ENCODE measurements around the gene FLVCR2. TPM values are rescaled to one million over a fixed set of nuclear protein-coding genes. Genes with fewer than 3 reads are reported as not detected.

FLVCR2 gene
- total RNA-seq, 1 experiment from 2014 or later = 12.4 TPM

DNA sequence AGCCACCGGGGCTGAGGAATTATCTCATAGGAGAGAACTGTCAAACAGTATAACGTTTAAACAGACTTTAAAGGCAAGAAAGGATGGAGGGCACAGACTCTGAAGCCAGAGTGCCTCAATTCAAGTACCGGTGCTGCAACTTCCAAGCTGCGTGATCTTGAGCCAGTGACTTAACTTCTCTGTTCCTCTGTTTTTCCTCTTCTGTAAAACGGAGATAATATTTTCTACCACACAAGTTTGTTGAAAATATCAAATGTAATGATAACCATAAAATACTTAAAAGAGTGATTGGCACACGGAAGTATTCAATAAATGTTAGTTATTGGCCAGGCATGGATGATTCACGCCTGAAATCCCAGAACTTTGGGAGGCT lies 38.0 kb upstream of the FLVCR2 start:
- Histone ChIP-seq H3F3A (ENCODE audit: insufficient read depth, low read depth) (peaks cover 35% of the 10 kb centered on the region), H3K4me3 (no peak overlapping the region), H3K9me2 (ENCODE audit: insufficient read depth) (0 out of 2 replicates have a peak, but pooled peaks cover 5% of the 10 kb centered on the region), H3K79me2 (ENCODE audit: low read depth) (peaks cover 14% of the 10 kb centered on the region), H3K4me1 (replicated peaks; ENCODE audit: insufficient read depth) (peaks cover 36% of the 10 kb centered on the region), H3K36me3 (ENCODE audit: low read depth) (peaks cover 7% of the 10 kb centered on the region; the same call in 1 of the 2 replicates), H3K4me2 (no peak overlapping the region), H3K9me3 (ENCODE audit: insufficient read depth, low read depth) (no peaks in the 10 kb centered on the region), H2AFZ (no peak overlapping the region), H3K27me3 (ENCODE audit: insufficient read depth, low read depth) (no peaks in the 10 kb centered on the region), H3K27ac (no peak overlapping the region), H4K20me1 (ENCODE audit: insufficient read depth) (no peaks in the 10 kb centered on the region)
- POLR2A ChIA-PET (ENCODE audit: unreplicated experiment) = no interaction called here
- no peak for DNase-seq
- TF ChIP-seq CTCF (conservative IDR thresholded peaks at IDR 0.05) (no peak), EZH2 (IDR thresholded peaks at IDR 0.05; ENCODE audit: low read depth) (no peak)
- BruUV-seq (replicated peaks) = no TSS peak
- CTCF ChIA-PET = no interaction called here
- intact Hi-C loops (cut with micrococcal nuclease; ENCODE audit: unreplicated experiment) = no loop called here

DNA sequence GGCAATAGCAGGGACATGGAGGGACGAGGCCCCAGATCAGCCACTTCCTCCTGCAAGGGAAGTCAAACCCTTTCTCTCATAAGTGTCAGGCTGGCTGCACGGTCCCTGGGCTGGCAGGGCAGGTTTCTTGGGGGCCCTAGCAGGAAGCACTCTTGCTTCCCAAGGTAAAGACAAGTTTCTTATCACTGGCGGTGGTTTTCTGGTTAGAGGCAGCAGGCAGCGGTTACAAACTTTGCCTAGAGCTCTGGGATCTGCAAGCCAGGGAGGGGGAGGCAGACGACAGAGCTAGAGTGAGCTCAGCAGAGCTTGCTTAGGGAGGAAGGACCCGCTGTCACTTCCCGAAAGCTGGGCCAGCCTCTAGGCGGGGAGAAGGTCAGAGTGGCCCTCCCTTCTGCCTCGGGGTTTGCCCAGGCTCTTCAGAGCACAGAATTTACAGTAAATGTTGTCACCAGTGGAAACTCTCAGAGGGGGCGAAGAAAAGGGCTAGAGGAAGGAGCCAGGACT lies 35.8 kb upstream of the FLVCR2 start:
- Histone ChIP-seq H3K9me2 (ENCODE audit: insufficient read depth) (no peaks in the 10 kb centered on the region), H3K79me2 (ENCODE audit: low read depth) (peaks cover 7% of the 10 kb centered on the region; the same call in 1 of the 2 replicates), H3F3A (ENCODE audit: insufficient read depth, low read depth) (peaks cover 16% of the 10 kb centered on the region; the same call in 1 of the 2 replicates), H3K27ac (peak overlapping the region; percentile 34; the same call in 1 of the 2 replicates), H3K9me3 (ENCODE audit: insufficient read depth, low read depth) (no peaks in the 10 kb centered on the region), H2AFZ (no peak overlapping the region), H3K4me3 (no peak overlapping the region), H3K36me3 (ENCODE audit: low read depth) (no peaks in the 10 kb centered on the region), H3K27me3 (ENCODE audit: insufficient read depth, low read depth) (no peaks in the 10 kb centered on the region), H4K20me1 (ENCODE audit: insufficient read depth) (no peaks in the 10 kb centered on the region), H3K4me1 (replicated peaks; ENCODE audit: insufficient read depth) (peaks cover 16% of the 10 kb centered on the region), H3K4me2 (0 out of 2 replicates have a peak overlapping the region, but pooled peaks have one; percentile 3)
- TF ChIP-seq CTCF (conservative IDR thresholded peaks at IDR 0.05) (no peak), EZH2 (IDR thresholded peaks at IDR 0.05; ENCODE audit: low read depth) (no peak)
- no TSS peak for BruUV-seq (replicated peaks)
- intact Hi-C loops (cut with micrococcal nuclease; ENCODE audit: unreplicated experiment) = loop anchor here (1.0 to 2.0 kb wide), 4 partner anchors 12 to 30 kb away; no protein-coding TSS in a partner anchor
- ChIA-PET POLR2A (ENCODE audit: unreplicated experiment) (interaction anchor here (0.6 to 1.4 kb wide), 9 partner anchors 10 to 275 kb away, joined by 3 to 11 read pairs (median 4); partner anchors contain the start of gene FOS), CTCF (interaction anchor here (0.8 to 2.4 kb wide), 6 partner anchors 12 to 55 kb away, joined by 3 to 18 read pairs (median 6); no protein-coding TSS in a partner anchor)
- peak; percentile 75 to 93 for DNase-seq

GRCh38 chr14:75543253-75543652 lies 35.2 kb upstream of the FLVCR2 start:
- H3K4me2 ChIP-seq = no peak overlapping the region
- POLR2A ChIA-PET (ENCODE audit: unreplicated experiment) = interaction anchor here (0.7 to 1.4 kb wide), 6 partner anchors 11 to 264 kb away, joined by 4 to 11 read pairs (median 6); partner anchors contain the start of gene FOS
- no peak overlapping the region for H2AFZ ChIP-seq
- H3K36me3 ChIP-seq (ENCODE audit: low read depth) = no peaks in the 10 kb centered on the region
- no peaks in the 10 kb centered on the region for H3K9me3 ChIP-seq (ENCODE audit: insufficient read depth, low read depth)
- BruUV-seq (replicated peaks) = TSS peak; percentile 81
- CTCF ChIA-PET = interaction anchor here (1.2 to 2.4 kb wide), 5 partner anchors 11 to 56 kb away, joined by 4 to 18 read pairs (median 6); no protein-coding TSS in a partner anchor
- H3F3A ChIP-seq (ENCODE audit: insufficient read depth, low read depth) = peaks cover 16% of the 10 kb centered on the region; the same call in 1 of the 2 replicates
- no peak for DNase-seq
- H3K79me2 ChIP-seq (ENCODE audit: low read depth) = peaks cover 2% of the 10 kb centered on the region; the same call in 1 of the 2 replicates
- TF ChIP-seq CTCF (conservative IDR thresholded peaks at IDR 0.05) (no peak), EZH2 (IDR thresholded peaks at IDR 0.05; ENCODE audit: low read depth) (no peak)
- H3K9me2 ChIP-seq (ENCODE audit: insufficient read depth) = no peaks in the 10 kb centered on the region
- H3K27ac ChIP-seq = no peak overlapping the region
- no peaks in the 10 kb centered on the region for H4K20me1 ChIP-seq (ENCODE audit: insufficient read depth)
- peaks cover 16% of the 10 kb centered on the region for H3K4me1 ChIP-seq (replicated peaks; ENCODE audit: insufficient read depth)
- intact Hi-C loops (cut with micrococcal nuclease; ENCODE audit: unreplicated experiment) = loop anchor here (1.0 to 2.0 kb wide), 2 partner anchors 18 to 29 kb away; no protein-coding TSS in a partner anchor
- H3K4me3 ChIP-seq = no peak overlapping the region
- H3K27me3 ChIP-seq (ENCODE audit: insufficient read depth, low read depth) = no peaks in the 10 kb centered on the region

All from PC-9 (cell line).